ENCODE results near the gene MACROD2.
A peak's percentile ranks its signal among the peaks of the same experiment; 100 is the strongest.

Gene MACROD2

GRCh38 chr20:15336011-15336410 lies 1340.7 kb downstream of the MACROD2 start:
- no peak for DNase-seq

GRCh38 chr20:15336536-15336935 lies 1341.2 kb downstream of the MACROD2 start:
- DNase-seq: no peak

GRCh38 chr20:15339264-15339663 lies 1343.9 kb downstream of the MACROD2 start:
- no peak for DNase-seq

GRCh38 chr20:15342991-15343523 lies 1347.7 kb downstream of the MACROD2 start:
- peak; percentile 29 for DNase-seq

- DNase-seq: no peak
These were observed 1350.0 kb downstream of the MACROD2 start for GRCh38 chr20:15345287-15345686.

GRCh38 chr20:15346657-15347280 lies 1351.5 kb downstream of the MACROD2 start:
- DNase-seq: no peak

GRCh38 chr20:15359056-15359455 lies 1363.7 kb downstream of the MACROD2 start:
- peak; percentile 62 for DNase-seq

GRCh38 chr20:15362849-15363248 lies 1367.5 kb downstream of the MACROD2 start:
- DNase-seq: no peak

- DNase-seq: peak; percentile 10
These were observed 1369.5 kb downstream of the MACROD2 start for GRCh38 chr20:15364781-15365180.

GRCh38 chr20:15370370-15370769 lies 1375.1 kb downstream of the MACROD2 start:
- no peak for DNase-seq

- DNase-seq: no peak
These were observed 1379.4 kb downstream of the MACROD2 start for GRCh38 chr20:15374682-15375081.

GRCh38 chr20:15375836-15376235 lies 1380.5 kb downstream of the MACROD2 start:
- DNase-seq: no peak

- DNase-seq: peak; percentile 43
These were observed 1382.3 kb downstream of the MACROD2 start for GRCh38 chr20:15377603-15378002.

GRCh38 chr20:15378151-15378550 lies 1382.8 kb downstream of the MACROD2 start:
- no peak for DNase-seq

- no peak for DNase-seq
These were observed 1384.5 kb downstream of the MACROD2 start for GRCh38 chr20:15379681-15380296.

- DNase-seq: no peak
These were observed 1385.5 kb downstream of the MACROD2 start for GRCh38 chr20:15380770-15381169.

- DNase-seq: no peak
These were observed 1391.9 kb downstream of the MACROD2 start for GRCh38 chr20:15387228-15387627.

GRCh38 chr20:15395457-15395856 lies 1400.1 kb downstream of the MACROD2 start:
- no peak for DNase-seq

GRCh38 chr20:15396026-15396425 lies 1400.7 kb downstream of the MACROD2 start:
- no peak for DNase-seq

- DNase-seq: peak; percentile 5
These were observed 1401.6 kb downstream of the MACROD2 start for GRCh38 chr20:15396900-15397299.

- no peak for DNase-seq
These were observed 1404.5 kb downstream of the MACROD2 start for GRCh38 chr20:15399781-15400180.

- DNase-seq: no peak
These were observed 1410.8 kb downstream of the MACROD2 start for GRCh38 chr20:15406072-15406471.

- DNase-seq: no peak
These were observed 1416.5 kb downstream of the MACROD2 start for GRCh38 chr20:15411781-15412180.

GRCh38 chr20:15415908-15416307 lies 1420.6 kb downstream of the MACROD2 start:
- DNase-seq: no peak

GRCh38 chr20:15419856-15420255 lies 1424.5 kb downstream of the MACROD2 start:
- no peak for DNase-seq
